DOHH2 (cell line): Measurements from ENCODE around the gene TFB2M.

Experiments
- H3F3A ChIP-seq: fragments of 200-600 bp; sonication (generic), shearing (Covaris generic); 2 replicates; pipeline ENCODE4 v1.6.0; 2016; ENCODE audit warnings: antibody characterized with exemption, mild to moderate bottlenecking; ENCODE audit not compliant: control insufficient read depth, insufficient read depth
- H3K27ac ChIP-seq: fragments of 200-600 bp; sonication (generic); 2 replicates; pipeline ENCODE4 v1.5.1; 2014; ENCODE audit warnings: low read depth, mild to moderate bottlenecking, low read length, moderate library complexity
- H3K27me3 ChIP-seq: fragments of 200-600 bp; sonication (generic); 2 replicates; pipeline ENCODE4 v1.6.1; 2014; ENCODE audit warnings: mild to moderate bottlenecking, low read length, mixed read lengths; ENCODE audit not compliant: control insufficient read depth
- H3K36me3 ChIP-seq: fragments of 200-600 bp; sonication (generic); 2 replicates; pipeline ENCODE4 v1.6.1; 2014; ENCODE audit warnings: mild to moderate bottlenecking, low read length, moderate library complexity, mixed read lengths; ENCODE audit not compliant: control insufficient read depth
- H3K4me1 ChIP-seq: fragments of 200-600 bp; sonication (generic); 2 replicates; pipeline ENCODE4 v1.6.1; 2014; ENCODE audit warnings: mild to moderate bottlenecking, low read length, mixed read lengths; ENCODE audit not compliant: control insufficient read depth
- H3K4me2 ChIP-seq: fragments of 200-600 bp; sonication (generic); 2 replicates; pipeline ENCODE4 v1.6.0; 2014; ENCODE audit warnings: mild to moderate bottlenecking, low read length, moderate library complexity
- H3K4me3 ChIP-seq: fragments of 200-600 bp; sonication (generic); 2 replicates; pipeline ENCODE4 v1.5.1; 2014; ENCODE audit warnings: mild to moderate bottlenecking, low read length, mixed read lengths
- H3K79me2 ChIP-seq: fragments of 200-600 bp; sonication (generic); 2 replicates; pipeline ENCODE4 v1.6.1; 2014; ENCODE audit warnings: mild to moderate bottlenecking, low read length, mixed read lengths; ENCODE audit not compliant: control insufficient read depth
- H3K9me2 ChIP-seq: fragments of 200-600 bp; sonication (generic); replicated peaks from 2 replicates; pipeline ENCODE4 v1.6.1; 2014; ENCODE audit warnings: mild to moderate bottlenecking, low read length, mixed read lengths; ENCODE audit not compliant: control insufficient read depth
- H3K9me3 ChIP-seq: fragments of 200-600 bp; sonication (generic); 2 replicates; pipeline ENCODE4 v1.6.1; 2014; ENCODE audit warnings: antibody characterized with exemption, low read length, mixed read lengths; ENCODE audit not compliant: control insufficient read depth, insufficient read depth
- H4K20me1 ChIP-seq: fragments of 200-600 bp; sonication (generic); 2 replicates; pipeline ENCODE4 v1.6.0; 2014; ENCODE audit warnings: low read depth, mild to moderate bottlenecking, antibody characterized with exemption, low read length, moderate library complexity; ENCODE audit not compliant: control insufficient read depth, insufficient read depth
- CTCF ChIP-seq: fragments of 200-600 bp; sonication (generic); IDR thresholded peaks from one replicate; pipeline ENCODE4 v1.5.1; 2014; ENCODE audit warnings: antibody characterized with exemption, mild to moderate bottlenecking, low read depth, low read length; ENCODE audit not compliant: poor library complexity, severe bottlenecking
- EZH2phosphoT487 ChIP-seq: fragments of 200-600 bp; sonication (generic); IDR thresholded peaks from 2 replicates; pipeline ENCODE4 v1.6.1; 2017; ENCODE audit warnings: borderline replicate concordance, mild to moderate bottlenecking, antibody characterized with exemption, low read length, moderate library complexity, mixed read lengths

The TFB2M gene

GRCh38 chr1:246583056-246583440 lies 17.0 kb upstream of the TFB2M start:
- no peak overlapping the region for H3K4me2 ChIP-seq
- no peak overlapping the region for H3K4me3 ChIP-seq
- H3K9me2 ChIP-seq, result no peaks in the 10 kb centered on the region
- peaks cover 29% of the 10 kb centered on the region for H3F3A ChIP-seq
- peaks cover 89% of the 10 kb centered on the region for H3K79me2 ChIP-seq
- H3K36me3 ChIP-seq, result peaks cover 49% of the 10 kb centered on the region
- TF ChIP-seq EZH2phosphoT487, result no peak
- no peaks in the 10 kb centered on the region for H3K9me3 ChIP-seq
- no peaks in the 10 kb centered on the region for H3K27me3 ChIP-seq
- no peak overlapping the region for H3K27ac ChIP-seq
- peaks cover 32% of the 10 kb centered on the region; the same call in 1 of the 2 replicates for H4K20me1 ChIP-seq
- peaks cover 34% of the 10 kb centered on the region for H3K4me1 ChIP-seq

- no peaks in the 10 kb centered on the region for H3K9me3 ChIP-seq
- H4K20me1 ChIP-seq, result peaks cover 31% of the 10 kb centered on the region; the same call in 1 of the 2 replicates
- no peak overlapping the region for H3K4me2 ChIP-seq
- H3F3A ChIP-seq, result peaks cover 33% of the 10 kb centered on the region
- H3K9me2 ChIP-seq, result no peaks in the 10 kb centered on the region
- no peak overlapping the region for H3K27ac ChIP-seq
- peaks cover 40% of the 10 kb centered on the region for H3K4me1 ChIP-seq
- no peak overlapping the region for H3K4me3 ChIP-seq
- TF ChIP-seq CTCF, result no peak
- no peak for TF ChIP-seq EZH2phosphoT487
- peaks cover 47% of the 10 kb centered on the region for H3K36me3 ChIP-seq
- H3K27me3 ChIP-seq, result no peaks in the 10 kb centered on the region
- H3K79me2 ChIP-seq, result peaks cover 90% of the 10 kb centered on the region
Measured at GRCh38 chr1:246582301-246583055, 16.4 kb upstream of the TFB2M start.

- no peaks in the 10 kb centered on the region for H3K27me3 ChIP-seq
- TF ChIP-seq CTCF (no peak), EZH2phosphoT487 (no peak)
- H3K9me3 ChIP-seq, result no peaks in the 10 kb centered on the region
- H3K27ac ChIP-seq, result peak overlapping the region; percentile 87
- peaks cover 95% of the 10 kb centered on the region for H3K79me2 ChIP-seq
- peaks cover 27% of the 10 kb centered on the region; the same call in 1 of the 2 replicates for H4K20me1 ChIP-seq
- H3K4me1 ChIP-seq, result peaks cover 52% of the 10 kb centered on the region
- peak overlapping the region; percentile 68 for H3K4me2 ChIP-seq
- H3K36me3 ChIP-seq, result peaks cover 46% of the 10 kb centered on the region
- no peaks in the 10 kb centered on the region for H3K9me2 ChIP-seq
- peak overlapping the region; percentile 67 for H3K4me3 ChIP-seq
- H3F3A ChIP-seq, result peaks cover 28% of the 10 kb centered on the region
Measured at GRCh38 chr1:246580497-246581370, 14.7 kb upstream of the TFB2M start.
